H1 (cell line): Measurements from ENCODE around the gene PCNX3. TPM values are rescaled to one million over a fixed set of nuclear protein-coding genes. Genes with fewer than 3 reads are reported as not detected.

Experiments used
- ASH2L ChIP-seq: fragments of 200-600, 300-600 bp; sonication (generic); IDR thresholded peaks from one replicate; pipeline ENCODE4 v1.7.1; 2017; ENCODE audit warnings: low read length
- CBX5 ChIP-seq: fragments of 300-800, 300-1000 bp; sonication (generic); IDR thresholded peaks from 2 replicates; pipeline ENCODE4 v1.7.1; 2016; ENCODE audit warnings: antibody characterized with exemption, low read length, low read depth
- CHD1 ChIP-seq: IDR thresholded peaks from 2 replicates; pipeline ENCODE4 v1.6.1; 2012; ENCODE audit warnings: low read depth, low read length, improper control_type of control experiment
- JUND ChIP-seq: IDR thresholded peaks from 2 replicates; pipeline ENCODE4 v1.6.1; 2011; ENCODE audit warnings: mild to moderate bottlenecking, improper control_type of control experiment, low read length
- POLR2A ChIP-seq, 2 experiments: IDR thresholded peaks; 1 replicate in 1 of 2; 2 replicates in 1 of 2; pipeline ENCODE4 v1.6.1; 2011; ENCODE audit warnings: low read depth in 2 of 2, low read length in 2 of 2, mild to moderate bottlenecking in 2 of 2; ENCODE audit errors: control extremely low read depth in 1 of 2
- SAP30 ChIP-seq: fragments of 300-600 bp; sonication (generic); IDR thresholded peaks from 2 replicates; pipeline ENCODE4 v1.7.1; 2012; ENCODE audit warnings: low read length, moderate library complexity, mild to moderate bottlenecking, inconsistent platforms; ENCODE audit not compliant: insufficient read depth, insufficient replicate concordance
- TCF12 ChIP-seq: IDR thresholded peaks from 2 replicates; pipeline ENCODE4 v1.6.1; 2011; ENCODE audit warnings: low read depth, mild to moderate bottlenecking, low read length
- YY1 ChIP-seq: IDR thresholded peaks from 2 replicates; pipeline ENCODE4 v1.6.1; 2011; ENCODE audit warnings: low read depth, mild to moderate bottlenecking, low read length
- ZNF274 ChIP-seq: IDR thresholded peaks from 2 replicates; pipeline ENCODE4 v1.7.0; 2012; ENCODE audit warnings: low read length, borderline replicate concordance; ENCODE audit errors: extremely low read depth
- polyA plus RNA-seq, 7 experiments: library from polyadenylated mRNA; depleted of rRNA in 3 of 7; stranded (reverse) in 5 of 7; unstranded in 2 of 7; fragments of >200 nt in 5 of 7; fragments of 200-250 nt in 2 of 7; gene quantifications; 1 replicate in 5 of 7; 2 replicates in 1 of 7; 4 replicates in 1 of 7; pipeline versions ENCODE4 v1.2.1 to v1.2.3, GENCODE V29; 2011 to 2013; ENCODE audit warnings: missing spikeins in 2 of 7, mixed read lengths in 2 of 7
- total RNA-seq: library from RNA; stranded (reverse); fragmentation: NEBNext Ultra II Directional; extraction: Animal tissue kit (Norgen Biotek cat#: 25700); gene quantifications from 2 replicates; pipeline ENCODE4 v1.2.1, GENCODE V29; 2021

PCNX3 gene
- total and polyA plus RNA-seq, 2 of the 8 experiments (the other 6 are each of a cell fraction or from before 2014, with no cell fraction given), result 27.2 to 38.8 TPM

- TF ChIP-seq SAP30 (no peak), CBX5 (no peak), JUND (no peak), ASH2L (no peak), ZNF274 (no peak), CHD1 (no peak), POLR2A (IDR thresholded peaks at IDR 0.05; ENCODE audit: control extremely low read depth in 1 of 2, low read depth in 2 of 2, low read length in 2 of 2) (no peak), TCF12 (no peak), YY1 (no peak)
These were observed 8.5 kb downstream of the PCNX3 start (continued) for GRCh38 chr11:65623852-65624616.
